MM.1S (cell line): ENCODE measurements around the gene SRSF7.

Source experiments
- CTCF ChIP-seq: fragments of 300-600 bp; sonication (generic); IDR thresholded peaks from 2 replicates; pipeline ENCODE4 v1.5.1; 2016; ENCODE audit warnings: antibody characterized with exemption, low read length, mixed read lengths
- EZH2 ChIP-seq: fragments of 300-600 bp; sonication (generic); optimal IDR thresholded peaks from 2 replicates; pipeline ENCODE3; 2017; ENCODE audit warnings: low read depth, mild to moderate bottlenecking, antibody characterized with exemption, low read length, mixed read lengths

GRCh38 chr2:38775097-38775920 is 24.1 kb upstream of the SRSF7 start:
- TF ChIP-seq CTCF (no peak), EZH2 (no peak)
